ENCODE results near the gene IRX3.

IRX3 gene

DNA sequence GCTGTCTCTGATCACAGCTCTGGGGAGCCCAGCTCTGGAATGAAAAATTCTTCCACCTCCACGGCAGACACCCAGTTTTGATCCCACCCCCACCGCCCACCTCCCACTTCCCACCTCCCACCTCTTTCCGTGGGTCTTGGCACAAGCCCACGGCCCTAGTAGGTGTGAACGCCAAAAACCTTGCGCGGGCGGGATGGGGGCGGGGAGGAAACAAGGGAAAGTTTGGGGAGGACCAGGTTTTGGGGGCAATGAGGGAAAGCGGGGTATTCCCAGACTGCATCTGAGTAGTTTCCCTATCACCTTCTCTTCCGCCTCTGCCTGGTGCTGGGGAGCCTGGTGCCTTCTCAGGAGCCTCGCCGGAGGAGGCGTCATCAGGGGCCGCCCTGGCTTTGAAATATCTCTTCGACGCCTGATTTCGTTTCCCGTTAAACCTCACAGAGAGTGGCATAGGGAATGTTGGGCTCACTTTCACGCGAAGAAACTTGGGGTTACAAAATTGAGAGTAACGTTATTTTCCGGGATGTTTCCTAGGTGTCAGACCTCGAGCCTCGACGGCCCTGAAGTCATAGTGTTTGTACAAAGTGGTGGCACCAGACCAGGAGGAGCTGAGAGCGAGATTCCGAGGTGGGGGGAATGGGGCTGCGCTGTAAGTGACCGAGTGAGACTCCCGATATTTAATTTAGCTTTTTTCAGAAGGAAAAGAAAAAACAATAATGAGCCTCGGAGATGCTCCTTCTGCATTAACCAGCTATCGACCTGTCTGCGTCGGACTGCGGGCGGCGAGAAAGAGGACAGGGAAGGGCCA is 1.6 kb upstream of the IRX3 start:
- TF ChIP-seq, protein P1, sequence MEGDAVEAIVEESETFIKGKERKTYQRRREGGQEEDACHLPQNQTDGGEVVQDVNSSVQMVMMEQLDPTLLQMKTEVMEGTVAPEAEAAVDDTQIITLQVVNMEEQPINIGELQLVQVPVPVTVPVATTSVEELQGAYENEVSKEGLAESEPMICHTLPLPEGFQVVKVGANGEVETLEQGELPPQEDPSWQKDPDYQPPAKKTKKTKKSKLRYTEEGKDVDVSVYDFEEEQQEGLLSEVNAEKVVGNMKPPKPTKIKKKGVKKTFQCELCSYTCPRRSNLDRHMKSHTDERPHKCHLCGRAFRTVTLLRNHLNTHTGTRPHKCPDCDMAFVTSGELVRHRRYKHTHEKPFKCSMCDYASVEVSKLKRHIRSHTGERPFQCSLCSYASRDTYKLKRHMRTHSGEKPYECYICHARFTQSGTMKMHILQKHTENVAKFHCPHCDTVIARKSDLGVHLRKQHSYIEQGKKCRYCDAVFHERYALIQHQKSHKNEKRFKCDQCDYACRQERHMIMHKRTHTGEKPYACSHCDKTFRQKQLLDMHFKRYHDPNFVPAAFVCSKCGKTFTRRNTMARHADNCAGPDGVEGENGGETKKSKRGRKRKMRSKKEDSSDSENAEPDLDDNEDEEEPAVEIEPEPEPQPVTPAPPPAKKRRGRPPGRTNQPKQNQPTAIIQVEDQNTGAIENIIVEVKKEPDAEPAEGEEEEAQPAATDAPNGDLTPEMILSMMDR (IDR thresholded peaks at IDR 0.05; ENCODE audit: low read depth, low read length, missing control alignments): no peak
- peak overlapping the region; percentile 75; the same call in 1 of the 2 replicates for H3K4me3 ChIP-seq (replicated peaks; ENCODE audit: low read depth, low read length)
- DNase-seq (ENCODE audit: extremely low read depth, low read depth): no peak

DNA sequence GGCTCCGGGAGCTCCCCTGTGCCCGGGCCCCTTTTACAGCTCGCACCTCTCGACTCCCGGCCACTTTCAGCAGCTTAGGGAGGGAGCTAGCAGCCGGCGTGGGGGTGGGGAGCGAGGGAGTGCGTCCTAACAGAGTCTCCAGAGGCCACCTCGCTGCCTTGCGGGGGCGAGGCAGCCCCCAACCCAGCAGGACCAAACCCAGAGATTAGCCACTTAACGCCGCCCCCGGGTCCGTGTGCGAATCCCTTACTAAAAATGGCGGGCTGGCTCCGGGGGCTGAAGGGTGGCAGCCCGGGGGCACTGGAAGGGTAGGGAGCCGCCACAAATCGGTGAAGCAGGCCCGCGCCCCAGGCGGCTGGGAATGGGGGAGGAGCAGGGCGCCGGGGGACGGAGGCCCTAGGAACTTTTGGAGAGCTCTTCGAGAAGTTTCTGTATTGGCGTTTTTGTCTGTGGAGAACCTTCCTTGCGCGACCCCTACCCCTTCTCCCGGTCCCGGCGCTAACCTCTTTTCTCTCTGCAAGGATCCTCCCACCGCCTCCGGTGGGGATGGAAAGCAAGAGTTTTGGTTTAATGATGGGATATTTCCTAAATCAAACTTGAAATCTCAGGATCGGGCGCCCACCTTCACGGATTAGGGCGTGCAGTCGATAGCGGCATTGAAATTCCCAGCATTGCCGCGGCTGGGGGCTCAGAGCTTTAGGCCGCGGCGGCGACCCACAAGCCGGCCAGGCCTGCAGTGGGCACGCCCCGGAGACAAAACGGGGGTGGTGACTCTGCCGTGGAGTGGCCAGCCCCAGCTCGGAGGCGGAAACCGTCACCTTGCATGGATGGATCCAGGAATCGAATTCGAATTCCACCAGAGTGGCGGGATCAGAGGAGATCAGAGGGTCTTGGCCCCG is 793 bp upstream of the IRX3 start:
- H3K4me3 ChIP-seq (replicated peaks; ENCODE audit: low read depth, low read length): peak overlapping the region; percentile 75
- TF ChIP-seq, protein P1 (IDR thresholded peaks at IDR 0.05; ENCODE audit: low read depth, low read length, missing control alignments): no peak
- DNase-seq (ENCODE audit: extremely low read depth, low read depth): no peak

DNA sequence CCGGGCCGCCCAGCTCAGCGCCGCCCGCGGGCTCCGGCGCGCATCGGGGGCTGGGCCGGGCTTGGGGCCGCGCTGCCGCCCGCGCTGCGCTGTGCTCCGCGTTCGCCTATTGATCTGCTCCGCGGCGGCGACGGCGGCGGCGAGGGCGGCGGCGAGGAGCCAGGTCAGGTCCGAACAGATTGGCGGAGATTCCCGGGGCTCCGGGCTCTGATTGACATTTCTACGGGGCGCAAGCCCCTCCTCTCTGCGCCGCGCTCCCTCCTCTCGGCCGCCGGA is 559 bp downstream of the IRX3 start:
- peak overlapping the region; percentile 75 for H3K4me3 ChIP-seq (replicated peaks; ENCODE audit: low read depth, low read length)
- TF ChIP-seq, protein P1 (IDR thresholded peaks at IDR 0.05; ENCODE audit: low read depth, low read length, missing control alignments): no peak
- no peak for DNase-seq (ENCODE audit: extremely low read depth, low read depth)

DNA sequence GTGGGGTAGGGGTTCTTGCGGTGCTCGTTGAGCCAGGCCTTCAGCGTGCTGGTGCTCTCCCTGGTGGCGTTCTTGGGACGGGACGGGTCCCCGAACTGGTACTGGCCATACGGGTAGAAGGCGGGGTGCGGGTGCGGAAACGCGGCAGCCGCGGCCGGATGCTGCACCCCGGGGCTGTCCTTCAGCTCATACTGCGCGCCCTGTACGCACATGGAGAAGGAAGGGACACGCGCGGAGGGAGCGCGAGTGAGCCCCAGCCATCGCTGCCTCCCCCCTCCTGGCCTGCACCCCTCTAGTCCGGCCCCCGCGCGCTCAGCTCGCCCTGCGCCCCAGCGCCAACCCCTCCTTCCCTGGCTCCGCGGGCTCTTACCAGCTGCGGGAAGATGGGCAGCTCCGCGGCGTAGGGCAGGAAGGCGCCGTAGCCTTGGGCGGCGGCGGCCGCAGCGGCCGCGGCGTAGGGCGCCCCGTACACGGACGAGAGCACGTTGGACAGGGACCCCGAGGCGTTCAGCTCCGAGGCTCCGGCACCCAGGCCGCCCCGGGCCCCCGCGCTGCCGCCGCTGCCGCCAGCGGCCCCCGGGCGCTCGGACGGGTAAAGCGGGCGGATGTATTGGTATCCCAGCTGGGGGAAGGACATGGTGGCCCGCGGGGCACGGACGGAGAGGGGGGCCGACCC is 1.0 kb downstream of the IRX3 start:
- TF ChIP-seq, protein P1 (IDR thresholded peaks at IDR 0.05; ENCODE audit: low read depth, low read length, missing control alignments): no peak
- H3K4me3 ChIP-seq (replicated peaks; ENCODE audit: low read depth, low read length): peak overlapping the region; percentile 75
- DNase-seq (ENCODE audit: extremely low read depth, low read depth): no peak

DNA sequence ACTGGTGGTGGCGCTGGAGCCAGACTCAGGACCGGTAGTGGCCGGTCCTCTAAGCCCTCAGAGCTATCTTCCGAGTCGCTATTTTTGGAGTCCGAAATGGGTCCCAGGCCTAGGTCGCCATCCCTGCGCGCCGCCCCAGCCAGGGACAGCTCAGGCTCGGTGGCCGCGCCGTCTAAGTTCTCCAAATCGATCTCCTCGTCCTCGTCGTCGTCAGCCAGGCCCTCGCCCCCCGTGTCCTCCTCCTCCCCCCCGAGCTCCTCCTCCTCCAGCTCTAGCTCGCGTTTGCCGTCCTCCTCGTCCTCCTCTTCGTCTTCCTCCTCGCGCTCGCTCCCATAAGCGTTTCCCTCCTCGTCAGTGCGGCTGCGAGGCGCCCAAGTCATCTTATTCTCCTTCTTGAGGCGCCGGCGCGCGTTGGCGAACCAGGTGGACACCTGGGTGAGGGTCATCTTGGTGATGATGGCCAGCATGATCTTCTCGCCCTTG is 1.6 kb downstream of the IRX3 start:
- no peak for DNase-seq (ENCODE audit: extremely low read depth, low read depth)
- peak overlapping the region; percentile 75 for H3K4me3 ChIP-seq (replicated peaks; ENCODE audit: low read depth, low read length)
- TF ChIP-seq, protein P1 (IDR thresholded peaks at IDR 0.05; ENCODE audit: low read depth, low read length, missing control alignments): no peak

DNA sequence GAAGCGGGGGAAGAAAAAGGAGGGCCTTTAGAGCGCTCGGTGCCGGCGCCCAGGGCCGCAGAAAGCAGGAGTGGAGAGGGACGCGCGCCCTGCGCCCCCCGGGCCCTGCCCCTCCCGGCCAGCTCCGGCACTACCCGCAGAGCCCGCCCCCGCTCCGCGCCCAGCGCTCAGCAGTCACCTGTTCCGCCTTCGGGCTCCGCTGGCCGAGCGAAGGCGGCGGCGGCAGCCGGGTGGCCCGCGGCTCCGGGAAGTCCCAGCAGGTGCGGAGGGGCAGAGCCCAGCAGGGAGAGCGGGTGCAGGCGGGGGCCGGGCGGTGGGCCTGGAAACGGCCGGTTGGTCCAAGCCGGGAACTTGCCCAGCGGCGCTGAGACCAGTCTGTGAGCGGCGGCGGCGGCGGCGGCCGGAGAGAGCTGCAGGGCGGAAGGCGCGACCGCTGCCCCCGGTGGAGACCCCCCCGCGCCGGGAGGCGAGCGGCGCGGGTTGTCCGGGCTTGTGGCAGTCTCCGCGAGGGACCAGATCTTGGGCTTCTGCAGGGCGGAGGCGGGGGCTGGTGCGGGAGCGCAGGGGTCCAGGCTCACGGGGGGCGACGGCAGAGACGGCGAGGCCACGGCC is 2.2 kb downstream of the IRX3 start:
- DNase-seq (ENCODE audit: extremely low read depth, low read depth): no peak
- peak overlapping the region; percentile 75 for H3K4me3 ChIP-seq (replicated peaks; ENCODE audit: low read depth, low read length)
- TF ChIP-seq, protein P1 (IDR thresholded peaks at IDR 0.05; ENCODE audit: low read depth, low read length, missing control alignments): no peak

Data from HFF-Myc (cell line).